AG04450 (cell line): ENCODE data around the gene MATR3. TPM values are rescaled to one million over a fixed set of nuclear protein-coding genes. Genes with fewer than 3 reads are reported as not detected.

ENCODE experiments used
- CTCF ChIA-PET: fragments of 300-600, 350-600 bp; formaldehyde crosslinking; extraction: SDS; loops from one replicate; lab custom pipeline; 2022; ENCODE audit warnings: antibody characterized with exemption, inconsistent platforms; lab: Charles Lee
- POLR2A ChIA-PET: fragments of 350-600 bp; formaldehyde crosslinking; extraction: SDS; loops from one replicate; lab custom pipeline; 2021; ENCODE audit warnings: antibody characterized with exemption, inconsistent platforms; lab: Yijun Ruan, JAX
- DNase-seq: peaks from one replicate; pipeline ENCODE4 v3.0.0-alpha.2; 2011; ENCODE audit warnings: low read depth, low spot score
- H3K27ac ChIP-seq: one replicate; pipeline ENCODE4 v1.5.1; 2012; ENCODE audit warnings: low read depth, low read length, control low read depth
- H3K27me3 ChIP-seq: one replicate; pipeline ENCODE4 v1.6.0; 2012; ENCODE audit warnings: low read length; ENCODE audit not compliant: control insufficient read depth, insufficient read depth
- H3K4me3 ChIP-seq: 2 replicates; pipeline ENCODE4 v1.5.1; 2011; ENCODE audit warnings: mild to moderate bottlenecking, low read depth, low read length, control low read depth
- H3K9me3 ChIP-seq: 2 replicates; pipeline ENCODE4 v1.5.1; 2012; ENCODE audit warnings: low read length; ENCODE audit not compliant: control insufficient read depth, insufficient read depth
- polyA plus RNA-seq: library from polyadenylated mRNA; depleted of rRNA; stranded (reverse); fragments of >200 nt; gene quantifications from 2 replicates; pipeline ENCODE4 v1.2.3, GENCODE V29; 2011
- TF ChIP-seq, protein P1 (sequence below): IDR thresholded peaks from 2 replicates; pipeline ENCODE4 v1.5.1; 2011; ENCODE audit warnings: low read depth, low read length, control low read depth, inconsistent platforms

MATR3 gene
- polyA plus RNA-seq, 1 experiment, result 166 TPM

DNA sequence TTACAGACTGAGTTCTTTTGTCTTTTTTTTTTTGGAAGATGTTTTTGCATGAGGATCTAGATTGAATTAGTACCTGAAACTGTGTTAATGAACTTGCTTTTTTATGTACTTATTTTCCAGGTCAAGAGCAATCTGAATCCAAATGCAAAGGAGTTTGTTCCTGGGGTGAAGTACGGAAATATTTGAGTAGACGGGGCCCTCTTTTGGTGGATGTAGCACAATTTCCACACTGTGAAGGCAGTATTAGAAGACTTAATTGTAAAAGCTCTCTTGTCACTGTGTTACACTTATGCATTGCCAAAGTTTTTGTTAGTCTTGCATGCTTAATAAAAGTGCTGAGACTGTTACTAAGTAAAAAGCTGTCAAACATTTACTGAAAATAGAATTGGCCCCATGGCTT, 75.1 kb downstream of the MATR3 start:
- H3K27me3 ChIP-seq, result no peaks in the 10 kb centered on the region
- no peaks in the 10 kb centered on the region for H3K9me3 ChIP-seq
- POLR2A ChIA-PET, result interaction anchor here (0.5 to 1.0 kb wide), 2 partner anchors 26 to 27 kb away, joined by 3 to 5 read pairs; partner anchors contain the start of gene PAIP2
- no peak overlapping the region for H3K4me3 ChIP-seq
- TF ChIP-seq, protein P1, sequence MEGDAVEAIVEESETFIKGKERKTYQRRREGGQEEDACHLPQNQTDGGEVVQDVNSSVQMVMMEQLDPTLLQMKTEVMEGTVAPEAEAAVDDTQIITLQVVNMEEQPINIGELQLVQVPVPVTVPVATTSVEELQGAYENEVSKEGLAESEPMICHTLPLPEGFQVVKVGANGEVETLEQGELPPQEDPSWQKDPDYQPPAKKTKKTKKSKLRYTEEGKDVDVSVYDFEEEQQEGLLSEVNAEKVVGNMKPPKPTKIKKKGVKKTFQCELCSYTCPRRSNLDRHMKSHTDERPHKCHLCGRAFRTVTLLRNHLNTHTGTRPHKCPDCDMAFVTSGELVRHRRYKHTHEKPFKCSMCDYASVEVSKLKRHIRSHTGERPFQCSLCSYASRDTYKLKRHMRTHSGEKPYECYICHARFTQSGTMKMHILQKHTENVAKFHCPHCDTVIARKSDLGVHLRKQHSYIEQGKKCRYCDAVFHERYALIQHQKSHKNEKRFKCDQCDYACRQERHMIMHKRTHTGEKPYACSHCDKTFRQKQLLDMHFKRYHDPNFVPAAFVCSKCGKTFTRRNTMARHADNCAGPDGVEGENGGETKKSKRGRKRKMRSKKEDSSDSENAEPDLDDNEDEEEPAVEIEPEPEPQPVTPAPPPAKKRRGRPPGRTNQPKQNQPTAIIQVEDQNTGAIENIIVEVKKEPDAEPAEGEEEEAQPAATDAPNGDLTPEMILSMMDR, result no peak
- no peak for DNase-seq
- peak overlapping the region; percentile 43 for H3K27ac ChIP-seq
- CTCF ChIA-PET, result interaction anchor here (0.6 to 1.2 kb wide), 2 partner anchors 49 to 54 kb away, joined by 3 to 4 read pairs; no protein-coding TSS in a partner anchor

GRCh38 chr5:139369181-139369580, 75.6 kb downstream of the MATR3 start:
- TF ChIP-seq, protein P1, result no peak
- CTCF ChIA-PET, result interaction anchor here (0.8 to 1.2 kb wide), 2 partner anchors 27 to 53 kb away, joined by 3 to 4 read pairs; partner anchors contain the start of gene PAIP2
- no peak for DNase-seq

DNA sequence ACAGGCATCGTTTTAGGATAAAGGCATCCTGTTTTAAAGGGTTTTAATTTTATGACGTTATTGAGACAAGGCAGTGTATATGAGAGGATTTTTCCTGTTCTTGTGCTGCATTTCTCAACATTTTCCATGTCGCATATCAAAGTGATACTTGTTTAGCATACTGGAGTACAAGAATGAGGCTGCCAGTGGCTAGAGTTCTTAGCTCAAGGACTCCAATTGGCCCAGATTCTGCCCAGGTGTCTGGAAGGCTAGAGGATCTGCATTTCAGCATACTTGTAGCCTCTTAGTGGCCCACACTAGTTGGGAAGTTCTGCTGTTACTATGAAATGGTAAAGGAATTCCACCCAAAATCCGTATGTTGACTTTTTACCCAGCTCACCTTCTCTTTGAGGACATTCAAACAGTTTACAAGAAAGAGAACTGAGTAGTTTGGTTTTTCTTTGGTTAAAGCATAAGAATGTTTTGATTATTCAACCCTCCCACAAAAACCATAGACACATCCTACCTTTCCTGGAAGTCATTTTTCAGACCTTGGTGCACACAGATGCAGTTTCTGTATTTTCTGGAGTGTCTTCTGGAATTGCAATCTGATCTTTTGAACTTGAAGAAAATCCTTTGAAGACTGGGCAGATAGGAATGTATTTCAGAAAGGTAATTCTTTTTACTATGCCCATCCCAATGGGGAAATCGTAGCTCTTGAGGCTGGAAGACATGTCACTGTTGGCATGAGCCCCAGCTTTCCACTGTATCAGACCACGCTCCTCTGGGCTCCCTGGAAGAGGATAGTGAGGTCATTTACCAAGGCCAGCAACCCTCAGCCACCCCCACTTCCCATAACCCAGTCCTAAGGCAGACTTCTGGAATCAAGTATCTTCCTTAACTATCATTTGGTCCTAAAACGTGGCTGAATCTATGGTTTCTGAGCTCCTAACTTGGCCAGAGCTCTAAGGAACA, 78.2 kb downstream of the MATR3 start:
- DNase-seq, result no peak
- H3K27me3 ChIP-seq, result no peaks in the 10 kb centered on the region
- POLR2A ChIA-PET, result no interaction called here
- no peaks in the 10 kb centered on the region for H3K9me3 ChIP-seq
- TF ChIP-seq, protein P1, result no peak
- CTCF ChIA-PET, result interaction anchor here (0.6 kb wide), 1 partner anchor 742 kb away, joined by 4 read pairs; no protein-coding TSS in a partner anchor
- no peak overlapping the region for H3K4me3 ChIP-seq
- no peak overlapping the region for H3K27ac ChIP-seq

More at GRCh38 chr5:139369181-139369580, 75.6 kb downstream of the MATR3 start:
- Histone ChIP-seq H3K27ac (peak overlapping the region; percentile 54), H3K4me3 (no peak overlapping the region), H3K9me3 (no peaks in the 10 kb centered on the region), H3K27me3 (no peaks in the 10 kb centered on the region)
- POLR2A ChIA-PET, result no interaction called here

DNA sequence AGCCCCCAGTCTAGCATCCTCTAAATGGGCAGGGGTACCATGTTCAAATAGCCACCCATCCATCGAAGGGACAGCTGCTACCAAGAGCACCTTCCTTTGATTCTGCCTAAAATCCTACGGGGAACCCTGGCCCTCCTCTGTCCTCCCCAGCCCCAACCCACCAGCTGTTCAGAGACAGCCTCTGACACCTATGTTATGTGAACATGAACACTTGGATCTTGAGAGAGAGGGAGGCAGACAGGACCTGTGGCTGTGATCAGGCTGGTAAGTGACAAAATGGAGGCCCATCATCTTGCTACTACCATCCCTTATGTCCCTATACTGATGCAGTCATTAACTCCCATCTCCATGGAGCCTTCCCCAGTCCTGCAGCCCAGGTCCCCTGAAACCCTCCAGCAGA, 81.4 kb downstream of the MATR3 start:
- Histone ChIP-seq H3K9me3 (no peaks in the 10 kb centered on the region; the same call in 1 of the 2 replicates), H3K27me3 (no peaks in the 10 kb centered on the region), H3K27ac (no peak overlapping the region), H3K4me3 (no peak overlapping the region)
- TF ChIP-seq, protein P1, result no peak
- ChIA-PET CTCF (no interaction called here), POLR2A (interaction anchor here (1.4 kb wide), 1 partner anchor 33 kb away, joined by 5 read pairs; the partner anchor contains the start of gene PAIP2)
- DNase-seq, result no peak

- ChIA-PET CTCF (no interaction called here), POLR2A (no interaction called here)
- Histone ChIP-seq H3K27ac (no peak overlapping the region), H3K27me3 (no peaks in the 10 kb centered on the region), H3K4me3 (no peak overlapping the region), H3K9me3 (no peaks in the 10 kb centered on the region; the same call in 1 of the 2 replicates)
- TF ChIP-seq, protein P1, result no peak
- no peak for DNase-seq
Measured at GRCh38 chr5:139376364-139376763, 82.8 kb downstream of the MATR3 start.
